GM12801 (cell line): ENCODE data around the gene GDNF.

Experiments
- CTCF ChIP-seq: IDR thresholded peaks from one replicate; pipeline ENCODE4 v1.5.1; 2011; ENCODE audit warnings: control low read depth; ENCODE audit not compliant: insufficient read length; ENCODE audit errors: extremely low read depth

The GDNF gene

GRCh38 chr5:37846786-37847310 lies 7.0 kb upstream of the GDNF start:
- no peak for TF ChIP-seq CTCF

- TF ChIP-seq CTCF = no peak
Measured at GRCh38 chr5:37844009-37844408, 4.2 kb upstream of the GDNF start.

- TF ChIP-seq CTCF = no peak
Measured at GRCh38 chr5:37842048-37842447, 2.2 kb upstream of the GDNF start.

- TF ChIP-seq CTCF = no peak
Measured at GRCh38 chr5:37841203-37841602, 1.4 kb upstream of the GDNF start.

- TF ChIP-seq CTCF = no peak
Measured at GRCh38 chr5:37840053-37841034, 503 bp upstream of the GDNF start.

GRCh38 chr5:37838933-37839341 lies 904 bp downstream of the GDNF start:
- no peak for TF ChIP-seq CTCF

GRCh38 chr5:37838152-37838932 lies 1.5 kb downstream of the GDNF start:
- no peak for TF ChIP-seq CTCF
